ENCODE results near the gene LZTFL1. TPM values are rescaled to one million over a fixed set of nuclear protein-coding genes. Genes with fewer than 3 reads are reported as not detected.

LZTFL1 gene
- total RNA-seq, 2 experiments from 2014 or later: 8.0 to 8.4 TPM

DNA sequence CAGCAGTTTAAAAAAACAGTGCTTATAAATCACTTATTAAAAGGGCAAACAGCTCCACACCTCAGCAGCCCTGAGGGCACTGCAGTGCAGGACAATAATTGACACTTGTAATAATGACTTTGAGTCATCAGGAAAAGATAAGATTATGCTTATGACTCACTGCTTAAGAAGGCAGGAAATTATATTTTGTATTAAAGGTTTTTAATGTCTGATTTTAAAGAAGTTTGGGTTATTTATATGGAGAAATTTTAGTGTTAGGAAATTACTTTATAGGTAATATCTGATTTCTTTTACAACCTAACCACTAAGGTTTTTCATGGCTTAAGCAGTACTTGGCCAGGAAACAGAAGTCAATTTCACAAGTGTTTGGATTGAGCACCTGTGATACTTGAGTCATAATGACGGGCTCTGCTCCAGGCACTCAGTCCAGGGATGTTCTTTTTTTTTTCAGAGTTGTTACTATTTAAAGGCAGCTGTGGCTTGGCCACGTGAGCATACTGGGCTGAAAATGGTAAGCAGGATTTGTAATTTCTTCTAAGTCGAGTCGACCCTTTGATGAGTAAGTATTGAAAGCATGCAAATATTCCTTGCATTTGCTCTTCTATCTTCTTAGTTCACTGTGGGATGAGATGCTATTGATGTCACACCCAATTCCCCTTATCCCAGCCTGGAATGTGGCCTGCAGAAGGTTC, 23.9 kb downstream of the LZTFL1 start:
- H3K27me3 Mint-ChIP-seq: peaks cover 4% of the 10 kb centered on the region
- no peak for ATAC-seq (ENCODE audit: low read depth)

DNA sequence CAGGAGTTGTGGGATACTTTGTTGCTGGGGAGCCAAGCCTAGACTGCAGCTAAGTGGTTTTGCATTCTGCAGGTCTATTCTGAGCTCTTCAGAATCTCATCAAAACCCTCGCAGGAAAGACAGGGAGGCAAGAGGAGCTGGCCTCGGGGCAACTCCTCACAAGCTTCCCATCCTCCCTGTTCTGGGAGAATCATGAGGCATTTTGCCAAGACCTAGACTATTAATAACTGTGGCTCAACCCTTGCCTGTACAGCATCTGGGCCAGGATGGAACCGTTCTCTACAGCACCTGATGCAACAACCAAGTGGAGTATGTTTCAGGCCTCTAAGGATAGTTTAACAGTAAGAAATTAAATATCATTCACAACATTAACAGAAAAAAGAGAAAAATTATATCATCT, 25.4 kb downstream of the LZTFL1 start:
- H3K36me3 Mint-ChIP-seq: peaks cover 1% of the 10 kb centered on the region
- no peak overlapping the region for H3K27ac Mint-ChIP-seq
- peaks cover 7% of the 10 kb centered on the region for H3K27me3 Mint-ChIP-seq
- no peak for ATAC-seq (ENCODE audit: low read depth)
- POLR2A ChIA-PET: interaction anchor here (0.7 kb wide), 1 partner anchor 50 kb away, joined by 4 read pairs; no protein-coding TSS in a partner anchor
- H3K4me3 Mint-ChIP-seq: no peak overlapping the region
- H3K9me3 Mint-ChIP-seq: peaks cover 2% of the 10 kb centered on the region
- H3K4me1 Mint-ChIP-seq: no peaks in the 10 kb centered on the region
- DNase-seq: no peak

More for the DNA sequence above, 23.9 kb downstream of the LZTFL1 start:
- no peak overlapping the region for H3K27ac Mint-ChIP-seq
- POLR2A ChIA-PET: no interaction called here
- no peaks in the 10 kb centered on the region for H3K4me1 Mint-ChIP-seq
- H3K9me3 Mint-ChIP-seq: peaks cover 2% of the 10 kb centered on the region
- H3K4me3 Mint-ChIP-seq: no peak overlapping the region
- DNase-seq: no peak
- H3K36me3 Mint-ChIP-seq: peaks cover 1% of the 10 kb centered on the region

DNA sequence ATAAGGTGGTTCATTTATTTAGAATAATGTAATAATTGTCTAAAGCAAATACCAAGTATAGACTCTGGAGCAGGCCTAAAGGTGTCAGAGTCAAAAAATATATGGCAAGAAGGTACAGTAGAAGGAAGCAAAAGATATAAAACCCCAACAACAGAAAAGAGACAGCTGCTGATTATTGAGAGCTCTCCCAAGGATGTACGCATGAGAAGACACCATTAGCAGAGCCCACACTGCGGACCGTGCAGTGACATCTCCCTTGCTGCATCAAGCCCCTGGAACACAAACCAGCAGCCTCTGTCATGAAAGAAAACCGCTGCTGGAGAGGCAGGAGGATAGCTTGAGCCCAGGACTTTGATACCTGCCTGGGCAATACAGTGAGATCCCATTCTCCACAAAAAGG, 27.6 kb downstream of the LZTFL1 start:
- ATAC-seq (ENCODE audit: low read depth): no peak
- H3K9me3 Mint-ChIP-seq: peaks cover 2% of the 10 kb centered on the region
- H3K4me1 Mint-ChIP-seq: no peaks in the 10 kb centered on the region
- no peaks in the 10 kb centered on the region for H3K36me3 Mint-ChIP-seq
- H3K4me3 Mint-ChIP-seq: no peak overlapping the region
- no peak overlapping the region for H3K27ac Mint-ChIP-seq
- no peak for DNase-seq
- H3K27me3 Mint-ChIP-seq: peaks cover 7% of the 10 kb centered on the region
- POLR2A ChIA-PET: no interaction called here

DNA sequence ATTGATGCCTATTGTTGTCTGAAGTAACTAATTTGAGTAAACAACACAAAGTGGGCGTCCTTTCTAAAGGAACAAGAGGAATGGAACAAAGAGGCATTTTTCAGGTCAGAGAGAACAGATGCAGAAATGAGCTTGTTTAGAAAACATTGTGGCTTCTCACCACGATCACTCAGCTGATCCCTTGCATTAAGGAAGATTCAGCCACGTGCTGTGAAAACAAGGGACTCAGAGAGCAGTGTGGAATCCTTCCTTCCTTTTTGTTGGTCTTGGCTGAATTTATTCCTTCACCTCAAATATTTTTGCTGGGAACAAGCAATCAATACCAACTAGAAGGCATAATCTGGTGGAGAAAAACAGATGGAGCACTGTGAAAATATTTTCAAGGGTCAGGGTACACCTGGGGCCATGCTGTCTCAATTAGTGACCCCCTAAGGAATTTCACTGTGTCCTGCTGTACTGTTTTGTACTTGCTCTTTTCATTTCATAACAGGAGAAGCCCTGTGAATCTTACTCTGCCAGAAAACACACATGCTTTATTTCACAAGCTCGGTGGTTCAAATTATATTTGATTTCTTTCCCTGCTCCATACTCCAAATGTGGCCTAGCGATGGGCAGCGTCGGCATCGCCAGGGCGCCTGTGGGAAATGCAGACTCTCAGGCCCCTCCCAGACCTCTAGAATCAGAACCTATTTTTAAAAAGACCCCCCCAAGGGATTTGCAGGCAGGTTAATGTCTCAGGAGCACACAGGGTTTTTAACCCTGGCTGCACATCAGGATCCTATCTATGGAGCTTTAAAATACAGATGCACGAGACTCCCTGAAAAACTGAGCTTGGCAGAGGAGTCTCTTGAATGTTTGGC, 34.0 kb downstream of the LZTFL1 start:
- H3K9me3 Mint-ChIP-seq: no peaks in the 10 kb centered on the region
- DNase-seq (no peak), ATAC-seq (ENCODE audit: low read depth) (no peak)
- H3K4me3 Mint-ChIP-seq: no peak overlapping the region
- H3K27ac Mint-ChIP-seq: no peak overlapping the region
- peaks cover 4% of the 10 kb centered on the region for H3K4me1 Mint-ChIP-seq
- peaks cover 26% of the 10 kb centered on the region for H3K27me3 Mint-ChIP-seq
- H3K36me3 Mint-ChIP-seq: no peaks in the 10 kb centered on the region
- POLR2A ChIA-PET: no interaction called here

DNA sequence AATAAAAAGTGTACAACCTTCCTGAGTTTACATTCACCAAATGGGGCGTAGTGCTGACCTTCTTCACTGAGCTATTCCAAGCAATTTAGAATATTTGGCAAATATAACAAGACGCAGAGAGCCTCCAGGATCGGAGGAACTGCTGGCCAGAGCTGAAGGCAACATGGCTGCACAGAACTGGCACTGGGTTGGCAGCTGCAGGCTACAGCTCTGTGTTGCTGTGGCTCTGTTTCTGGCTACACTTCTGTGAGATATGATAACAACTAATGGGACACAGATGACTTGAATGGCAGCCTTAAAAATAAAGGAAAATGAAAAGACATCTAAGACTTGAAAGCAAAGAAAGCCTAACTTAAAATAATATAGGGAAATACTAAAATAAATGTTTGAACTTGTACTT, 34.8 kb downstream of the LZTFL1 start:
- no peak overlapping the region for H3K27ac Mint-ChIP-seq
- H3K36me3 Mint-ChIP-seq: no peaks in the 10 kb centered on the region
- ATAC-seq (ENCODE audit: low read depth) (no peak), DNase-seq (no peak)
- peaks cover 4% of the 10 kb centered on the region for H3K4me1 Mint-ChIP-seq
- peaks cover 23% of the 10 kb centered on the region for H3K27me3 Mint-ChIP-seq
- POLR2A ChIA-PET: no interaction called here
- no peaks in the 10 kb centered on the region for H3K9me3 Mint-ChIP-seq
- no peak overlapping the region for H3K4me3 Mint-ChIP-seq

DNA sequence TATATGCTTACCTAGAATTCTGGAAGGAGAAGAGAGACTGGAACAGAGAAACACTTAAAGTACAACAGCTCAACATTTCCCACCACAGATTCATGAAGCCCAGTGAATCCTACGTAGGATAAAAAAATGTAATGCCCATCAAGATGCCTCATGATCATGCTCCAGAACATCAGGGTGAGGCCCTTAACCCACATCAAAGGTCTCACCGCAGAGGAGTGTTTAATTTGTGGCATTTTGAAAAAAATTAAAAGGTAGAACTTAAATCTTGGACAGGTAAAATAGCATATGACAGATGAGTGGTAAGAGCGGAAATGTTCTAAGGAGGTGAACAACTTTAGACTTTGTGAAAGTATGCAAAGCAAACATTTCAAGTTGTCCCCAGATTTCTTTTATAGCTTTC, 35.8 kb downstream of the LZTFL1 start:
- Mint-ChIP-seq H3K27me3 (peaks cover 25% of the 10 kb centered on the region), H3K9me3 (no peaks in the 10 kb centered on the region), H3K36me3 (no peaks in the 10 kb centered on the region), H3K4me3 (no peak overlapping the region), H3K4me1 (peaks cover 4% of the 10 kb centered on the region), H3K27ac (no peak overlapping the region)
- ATAC-seq (ENCODE audit: low read depth): no peak
- no peak for DNase-seq
- POLR2A ChIA-PET: no interaction called here

DNA sequence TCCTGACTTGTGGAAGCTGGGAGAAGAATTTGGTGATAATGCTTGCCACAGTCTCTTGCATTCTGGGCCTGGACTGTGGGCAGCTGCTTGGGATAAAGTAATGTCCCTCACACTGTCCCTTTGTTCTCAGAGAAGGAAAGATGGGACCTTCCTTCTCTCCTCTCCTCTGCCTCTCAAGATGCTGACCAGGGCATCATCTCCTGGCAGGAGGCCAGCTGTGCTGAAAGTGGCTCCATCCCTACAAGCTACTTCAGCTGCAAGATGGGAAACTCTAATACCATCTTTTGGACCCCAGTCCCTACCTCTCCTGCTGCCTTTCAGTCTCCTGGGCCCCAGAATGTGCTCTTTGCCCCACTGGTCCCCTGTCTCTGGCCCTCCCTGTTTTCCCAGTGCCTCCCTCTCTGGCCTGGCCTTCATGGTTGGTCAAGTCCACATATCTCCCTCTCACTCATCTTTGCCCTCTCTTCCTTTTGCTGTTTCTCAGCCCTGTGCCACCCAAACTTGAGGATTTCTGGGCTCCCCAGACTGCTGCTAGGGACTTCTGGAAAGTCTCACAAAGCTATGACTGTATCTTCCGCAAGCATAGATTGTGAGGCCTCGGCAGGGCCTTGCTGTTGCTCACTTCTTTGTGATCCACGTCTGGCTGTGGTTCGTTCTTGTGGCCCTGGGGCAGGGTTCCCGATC, 38.5 kb downstream of the LZTFL1 start:
- no peak overlapping the region for H3K27ac Mint-ChIP-seq
- H3K36me3 Mint-ChIP-seq: no peaks in the 10 kb centered on the region
- POLR2A ChIA-PET: no interaction called here
- DNase-seq: no peak
- H3K4me3 Mint-ChIP-seq: no peak overlapping the region
- no peaks in the 10 kb centered on the region for H3K9me3 Mint-ChIP-seq
- no peak for ATAC-seq (ENCODE audit: low read depth)
- peaks cover 41% of the 10 kb centered on the region for H3K27me3 Mint-ChIP-seq
- peaks cover 4% of the 10 kb centered on the region for H3K4me1 Mint-ChIP-seq

DNA sequence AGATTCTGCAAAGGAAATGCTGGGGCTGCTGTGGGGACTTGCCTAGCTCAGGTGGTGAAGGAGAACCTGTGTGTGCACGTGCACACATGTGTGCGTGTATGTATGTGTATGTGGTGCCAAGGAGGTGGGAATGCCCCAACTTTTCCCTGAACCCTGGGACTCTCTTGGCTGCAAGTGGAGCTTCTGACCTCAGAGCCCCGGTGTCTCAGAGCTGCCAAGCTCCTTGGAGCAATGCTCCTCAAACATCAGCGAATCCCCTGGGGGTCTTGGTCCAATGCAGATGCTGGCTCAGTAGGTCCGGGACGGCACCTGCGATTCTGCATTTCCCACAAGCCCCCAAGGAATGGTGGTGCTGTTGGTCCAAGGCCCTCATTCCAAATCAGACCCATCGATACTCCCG, 39.8 kb downstream of the LZTFL1 start:
- H3K36me3 Mint-ChIP-seq: no peaks in the 10 kb centered on the region
- POLR2A ChIA-PET: no interaction called here
- no peaks in the 10 kb centered on the region for H3K9me3 Mint-ChIP-seq
- H3K4me3 Mint-ChIP-seq: no peak overlapping the region
- ATAC-seq (ENCODE audit: low read depth): no peak
- H3K27me3 Mint-ChIP-seq: peaks cover 49% of the 10 kb centered on the region
- no peak for DNase-seq
- H3K4me1 Mint-ChIP-seq: peaks cover 4% of the 10 kb centered on the region
- H3K27ac Mint-ChIP-seq: no peak overlapping the region

DNA sequence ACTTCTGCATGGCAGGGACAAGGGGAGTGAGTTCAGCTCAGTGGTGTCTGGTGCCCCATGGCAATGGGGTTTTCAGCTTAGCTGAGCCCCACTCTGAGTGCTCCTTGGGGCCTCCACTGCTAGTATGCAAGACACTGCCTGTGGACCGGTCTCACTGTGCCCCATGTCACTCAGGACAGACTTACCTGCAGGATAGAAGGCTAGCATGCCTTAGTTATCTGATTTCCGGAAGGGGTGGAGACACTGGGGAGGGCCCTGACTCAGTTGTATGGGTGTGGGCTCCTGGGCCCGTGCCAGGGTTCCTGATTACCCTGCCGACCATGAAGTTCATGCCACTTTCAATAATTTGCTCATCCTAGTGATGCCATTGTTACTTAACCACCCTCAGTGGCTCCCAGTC, 41.3 kb downstream of the LZTFL1 start:
- ATAC-seq (ENCODE audit: low read depth) (no peak), DNase-seq (no peak)
- H3K36me3 Mint-ChIP-seq: no peaks in the 10 kb centered on the region
- no peak overlapping the region for H3K4me3 Mint-ChIP-seq
- H3K27me3 Mint-ChIP-seq: peaks cover 60% of the 10 kb centered on the region
- no peaks in the 10 kb centered on the region for H3K9me3 Mint-ChIP-seq
- H3K4me1 Mint-ChIP-seq: peaks cover 5% of the 10 kb centered on the region
- H3K27ac Mint-ChIP-seq: no peak overlapping the region
- POLR2A ChIA-PET: no interaction called here

DNA sequence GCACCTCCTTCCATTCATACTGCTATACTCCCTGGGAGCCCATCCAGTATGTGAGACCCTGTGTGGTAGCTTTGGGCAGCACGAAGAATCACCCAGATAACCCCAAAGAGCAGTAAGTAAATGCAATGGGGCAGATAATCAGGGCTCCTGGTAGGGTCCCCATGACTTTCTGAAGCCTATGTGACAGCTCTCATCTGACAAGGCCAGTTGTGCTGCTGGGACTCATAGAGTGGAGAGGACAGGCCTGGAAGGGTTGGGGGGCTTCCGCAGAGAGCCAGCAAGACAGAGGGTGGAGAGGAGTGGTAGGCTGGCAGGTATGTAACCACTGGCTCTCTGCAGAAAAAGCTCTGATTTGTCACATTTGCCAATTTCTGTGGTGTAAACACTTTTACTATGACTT, 42.3 kb downstream of the LZTFL1 start:
- no peak for ATAC-seq (ENCODE audit: low read depth)
- H3K4me3 Mint-ChIP-seq: no peak overlapping the region
- POLR2A ChIA-PET: no interaction called here
- H3K27ac Mint-ChIP-seq: no peak overlapping the region
- no peaks in the 10 kb centered on the region for H3K36me3 Mint-ChIP-seq
- no peak for DNase-seq
- H3K4me1 Mint-ChIP-seq: peaks cover 6% of the 10 kb centered on the region
- peaks cover 63% of the 10 kb centered on the region for H3K27me3 Mint-ChIP-seq
- H3K9me3 Mint-ChIP-seq: no peaks in the 10 kb centered on the region

DNA sequence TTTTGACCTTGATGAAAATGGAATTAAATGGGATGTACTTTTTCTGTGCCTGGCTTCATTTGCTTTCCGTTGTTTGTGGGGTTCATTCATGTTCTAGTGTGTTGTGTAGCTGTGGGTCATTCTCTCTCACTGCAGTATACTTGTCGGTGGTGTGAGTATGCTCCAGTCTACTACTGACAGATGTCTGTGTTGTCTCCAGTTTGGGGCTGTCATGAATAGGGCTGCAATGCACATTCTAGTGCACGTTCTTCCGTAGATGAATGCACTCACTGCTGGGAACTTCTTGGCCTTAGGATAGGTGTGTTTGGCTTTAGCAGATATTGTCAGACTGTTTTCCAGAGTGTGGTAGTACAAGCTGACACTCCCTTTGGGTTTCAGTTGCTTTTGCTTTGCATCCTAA, 43.9 kb downstream of the LZTFL1 start:
- POLR2A ChIA-PET: no interaction called here
- no peaks in the 10 kb centered on the region for H3K9me3 Mint-ChIP-seq
- H3K27me3 Mint-ChIP-seq: peaks cover 71% of the 10 kb centered on the region
- peaks cover 6% of the 10 kb centered on the region for H3K4me1 Mint-ChIP-seq
- ATAC-seq (ENCODE audit: low read depth) (no peak), DNase-seq (no peak)
- no peak overlapping the region for H3K4me3 Mint-ChIP-seq
- H3K36me3 Mint-ChIP-seq: no peaks in the 10 kb centered on the region
- H3K27ac Mint-ChIP-seq: no peak overlapping the region

DNA sequence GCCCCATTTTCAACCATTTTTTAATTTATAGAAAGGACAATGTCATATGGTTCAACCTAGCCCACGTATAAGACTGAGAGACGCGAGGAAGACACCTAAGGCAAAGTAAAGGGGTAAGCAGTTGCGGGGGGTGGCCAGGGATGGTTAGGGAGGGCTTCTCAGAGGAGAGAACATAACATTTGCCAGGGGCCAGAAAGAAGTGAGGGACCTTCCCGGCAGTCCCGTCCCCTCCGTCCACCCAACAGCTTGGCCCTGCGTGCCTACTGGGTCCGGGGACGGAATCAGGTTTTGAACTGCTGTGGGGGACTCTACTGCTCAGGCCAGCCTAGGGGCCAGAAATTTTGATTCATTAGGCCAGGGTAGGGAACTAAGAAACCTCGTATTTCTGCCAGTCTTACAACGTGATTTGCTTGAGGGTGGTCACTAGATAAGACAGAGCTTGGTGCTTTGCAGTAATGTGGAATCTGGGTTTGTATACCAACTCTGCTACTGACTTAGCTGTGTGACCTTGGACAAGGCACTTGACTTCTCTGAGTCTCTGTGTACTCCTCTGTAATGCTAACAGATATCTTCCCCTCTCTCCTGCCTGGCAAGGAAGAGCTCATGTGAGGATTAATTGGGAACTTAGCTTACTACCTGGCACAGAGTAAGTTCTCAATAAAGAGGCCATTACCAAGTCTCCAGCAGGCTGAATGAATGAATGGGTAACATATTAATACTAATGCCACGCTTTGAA, 44.8 kb downstream of the LZTFL1 start:
- Mint-ChIP-seq H3K9me3 (no peaks in the 10 kb centered on the region), H3K36me3 (no peaks in the 10 kb centered on the region), H3K4me1 (peaks cover 6% of the 10 kb centered on the region), H3K27me3 (peaks cover 71% of the 10 kb centered on the region), H3K4me3 (peak overlapping the region; percentile 48), H3K27ac (no peak overlapping the region)
- DNase-seq: no peak
- ATAC-seq (ENCODE audit: low read depth): no peak
- POLR2A ChIA-PET: no interaction called here
